Measurements from ENCODE around the gene INSRR.

INSRR gene

GRCh38 chr1:156885880-156886355 is 27.0 kb upstream of the INSRR start:
- no peak for TF ChIP-seq RAD21 (IDR thresholded peaks at IDR 0.05; ENCODE audit: low read depth)
- no peak for TF ChIP-seq REST (IDR thresholded peaks at IDR 0.05; ENCODE audit: low read depth)
- TF ChIP-seq NFIC (IDR thresholded peaks at IDR 0.05), result no peak
- no peak for TF ChIP-seq ZBTB7A (IDR thresholded peaks at IDR 0.05; ENCODE audit: low read depth)
- TF ChIP-seq YY1 (IDR thresholded peaks at IDR 0.05; ENCODE audit: low read depth), result no peak
- TF ChIP-seq MAX (IDR thresholded peaks at IDR 0.05), result no peak
- no peak for TF ChIP-seq TEAD4 (IDR thresholded peaks at IDR 0.05)
- no peak for TF ChIP-seq FOXM1 (IDR thresholded peaks at IDR 0.05; ENCODE audit: borderline replicate concordance, low read depth)
- TF ChIP-seq CEBPB (IDR thresholded peaks at IDR 0.05), result no peak
- TF ChIP-seq EP300 (IDR thresholded peaks at IDR 0.05; ENCODE audit: borderline replicate concordance), result no peak
- no peak for TF ChIP-seq EGR1 (IDR thresholded peaks at IDR 0.05)
- TF ChIP-seq CREB1 (IDR thresholded peaks at IDR 0.05; ENCODE audit: low read depth), result no peak
- no peak for TF ChIP-seq USF1 (IDR thresholded peaks at IDR 0.05)
- no peak for TF ChIP-seq TCF12 (IDR thresholded peaks at IDR 0.05; ENCODE audit: low read depth)
- TF ChIP-seq TAF1 (IDR thresholded peaks at IDR 0.05; ENCODE audit: low read depth), result no peak

GRCh38 chr1:156885314-156885713 is 26.4 kb upstream of the INSRR start:
- no peak for TF ChIP-seq ZBTB7A (IDR thresholded peaks at IDR 0.05; ENCODE audit: low read depth)
- no peak for TF ChIP-seq NFIC (IDR thresholded peaks at IDR 0.05)
- no peak for TF ChIP-seq YY1 (IDR thresholded peaks at IDR 0.05; ENCODE audit: low read depth)

- TF ChIP-seq MAX (IDR thresholded peaks at IDR 0.05) (no peak), NFIC (IDR thresholded peaks at IDR 0.05) (no peak), FOXM1 (IDR thresholded peaks at IDR 0.05; ENCODE audit: borderline replicate concordance, low read depth) (no peak), ZBTB7A (IDR thresholded peaks at IDR 0.05; ENCODE audit: low read depth) (no peak), EGR1 (IDR thresholded peaks at IDR 0.05) (no peak), REST (IDR thresholded peaks at IDR 0.05; ENCODE audit: low read depth) (no peak), TAF1 (IDR thresholded peaks at IDR 0.05; ENCODE audit: low read depth) (no peak), USF1 (IDR thresholded peaks at IDR 0.05) (no peak), CREB1 (IDR thresholded peaks at IDR 0.05; ENCODE audit: low read depth) (no peak), RAD21 (IDR thresholded peaks at IDR 0.05; ENCODE audit: low read depth) (no peak), EP300 (IDR thresholded peaks at IDR 0.05; ENCODE audit: borderline replicate concordance) (no peak), TEAD4 (IDR thresholded peaks at IDR 0.05) (no peak), TCF12 (IDR thresholded peaks at IDR 0.05; ENCODE audit: low read depth) (no peak), YY1 (IDR thresholded peaks at IDR 0.05; ENCODE audit: low read depth) (no peak), CEBPB (IDR thresholded peaks at IDR 0.05) (no peak)
These were observed 25.8 kb upstream of the INSRR start for GRCh38 chr1:156884560-156885184.

- no peak for TF ChIP-seq TEAD4 (IDR thresholded peaks at IDR 0.05)
- TF ChIP-seq CREB1 (IDR thresholded peaks at IDR 0.05; ENCODE audit: low read depth), result no peak
- no peak for TF ChIP-seq YY1 (IDR thresholded peaks at IDR 0.05; ENCODE audit: low read depth)
- TF ChIP-seq EGR1 (IDR thresholded peaks at IDR 0.05), result no peak
- TF ChIP-seq FOXM1 (IDR thresholded peaks at IDR 0.05; ENCODE audit: borderline replicate concordance, low read depth), result no peak
- no peak for TF ChIP-seq USF1 (IDR thresholded peaks at IDR 0.05)
- no peak for TF ChIP-seq NFIC (IDR thresholded peaks at IDR 0.05)
- TF ChIP-seq REST (IDR thresholded peaks at IDR 0.05; ENCODE audit: low read depth), result no peak
- no peak for TF ChIP-seq RAD21 (IDR thresholded peaks at IDR 0.05; ENCODE audit: low read depth)
- no peak for TF ChIP-seq ZBTB7A (IDR thresholded peaks at IDR 0.05; ENCODE audit: low read depth)
- no peak for TF ChIP-seq TAF1 (IDR thresholded peaks at IDR 0.05; ENCODE audit: low read depth)
- TF ChIP-seq CEBPB (IDR thresholded peaks at IDR 0.05), result no peak
- TF ChIP-seq TCF12 (IDR thresholded peaks at IDR 0.05; ENCODE audit: low read depth), result no peak
- no peak for TF ChIP-seq MAX (IDR thresholded peaks at IDR 0.05)
- TF ChIP-seq EP300 (IDR thresholded peaks at IDR 0.05; ENCODE audit: borderline replicate concordance), result no peak
These were observed 25.0 kb upstream of the INSRR start for GRCh38 chr1:156883919-156884318.
